Right ventricle myocardium inferior (tissue), 1 donor: ENCODE data around the gene TTLL4. TPM values are rescaled to one million over a fixed set of nuclear protein-coding genes. Genes with fewer than 3 reads are reported as not detected.
A peak's percentile ranks its signal among the peaks of the same experiment; 100 is the strongest.
"Not testable (repeated sequence)": the region's sequence is repeated elsewhere in the genome, so short reads cannot be mapped to it uniquely, and the experiment has no call there.

ENCODE experiments used
- ATAC-seq: fragments of 200-7000 bp; cut with Tn5 transposase; one replicate; pipeline ENCODE4 v1.9.1; 2020; ENCODE audit warnings: mild to moderate bottlenecking, moderate library complexity
- DNase-seq: peaks from one replicate; pipeline ENCODE4 v3.0.0; 2021; ENCODE audit errors: missing footprints
- intact Hi-C: fragments of 100-400 bp; cut with DNase I; formaldehyde crosslinking; loops from one replicate; pipeline ENCODE4 v1.11.0; 2022
- total RNA-seq: library from RNA; stranded (reverse); fragmentation: NEBNext Ultra II Directional; extraction: Animal tissue kit (Norgen Biotek cat#: 25700); gene quantifications from one replicate; pipeline ENCODE4 v1.2.1, GENCODE V29; 2021
- donor health status: DM: no; HTN: yes; CAD: no; lungs with severe emphysema.

Gene TTLL4
- total RNA-seq, 1 donor from 2014 or later, result 8.4 TPM

- ATAC-seq, DNase-seq, intact Hi-C loops: not testable (repeated sequence)
Observed at GRCh38 chr2:218772759-218773158, 62.1 kb downstream of the TTLL4 start.

- DNase-seq (no peak), ATAC-seq (no peak)
- intact Hi-C loops, result no loop called here
Observed at GRCh38 chr2:218773881-218774280, 63.2 kb downstream of the TTLL4 start.

GRCh38 chr2:218776488-218776887 is 65.9 kb downstream of the TTLL4 start:
- intact Hi-C loops, result no loop called here
- ATAC-seq, result no peak

GRCh38 chr2:218777276-218777990 is 66.8 kb downstream of the TTLL4 start:
- no peak for ATAC-seq
- intact Hi-C loops, result no loop called here
- no peak for DNase-seq

More at GRCh38 chr2:218776488-218776887, 65.9 kb downstream of the TTLL4 start:
- DNase-seq, result no peak

- intact Hi-C loops, result loop anchor here (5.0 kb wide), 1 partner anchor 68 kb away; the partner anchor contains the start of gene TTLL4
- ATAC-seq (no peak), DNase-seq (no peak)
Observed at GRCh38 chr2:218780046-218780445, 69.4 kb downstream of the TTLL4 start.

GRCh38 chr2:218780851-218781690 is 70.4 kb downstream of the TTLL4 start:
- intact Hi-C loops, result loop anchor here (5.0 kb wide), 1 partner anchor 69 kb away; the partner anchor contains the start of gene TTLL4
- ATAC-seq (no peak), DNase-seq (no peak)

GRCh38 chr2:218781691-218782527 is 71.3 kb downstream of the TTLL4 start, which contains the start of gene CYP27A1:
Gene CYP27A1 (plus strand): TSS chr2:218782147. CDS start chr2:218782183, 36 bp downstream.
- intact Hi-C loops, result loop anchor here (5.0 kb wide), 1 partner anchor 70 kb away; the partner anchor contains the start of gene TTLL4
- peak; percentile 78 for DNase-seq
- peak; percentile 92 for ATAC-seq

- DNase-seq (no peak), ATAC-seq (peak; percentile 20)
- intact Hi-C loops, result loop anchor here (5.0 kb wide), 1 partner anchor 70 kb away; the partner anchor contains the start of gene TTLL4
Observed at GRCh38 chr2:218782528-218782844, 71.9 kb downstream of the TTLL4 start.

- no peak for DNase-seq
- intact Hi-C loops, result loop anchor here (5.0 kb wide), 1 partner anchor 71 kb away; the partner anchor contains the start of gene TTLL4
- ATAC-seq, result peak; percentile 16
Observed at GRCh38 chr2:218783688-218784087, 73.1 kb downstream of the TTLL4 start.

- DNase-seq, result no peak
- ATAC-seq, result no peak
- intact Hi-C loops, result no loop called here
Observed at GRCh38 chr2:218785103-218785502, 74.5 kb downstream of the TTLL4 start.

- DNase-seq, result no peak
- intact Hi-C loops, result no loop called here
Observed at GRCh38 chr2:218786133-218786532, 75.5 kb downstream of the TTLL4 start.

GRCh38 chr2:218788529-218789255 is 78.1 kb downstream of the TTLL4 start:
- no peak for DNase-seq
- intact Hi-C loops, result no loop called here
- ATAC-seq, result peak; percentile 31

More at GRCh38 chr2:218786133-218786532, 75.5 kb downstream of the TTLL4 start:
- no peak for ATAC-seq

- ATAC-seq, result no peak
Observed at GRCh38 chr2:218792433-218792832, 81.8 kb downstream of the TTLL4 start.

GRCh38 chr2:218796691-218797090 is 86.1 kb downstream of the TTLL4 start:
- no peak for DNase-seq
- no peak for ATAC-seq
- intact Hi-C loops, result no loop called here

More at GRCh38 chr2:218792433-218792832, 81.8 kb downstream of the TTLL4 start:
- intact Hi-C loops, result no loop called here
- DNase-seq, result no peak

GRCh38 chr2:218798767-218799504 is 88.3 kb downstream of the TTLL4 start:
- intact Hi-C loops, result no loop called here
- no peak for ATAC-seq
- no peak for DNase-seq

- intact Hi-C loops, result no loop called here
- DNase-seq, result no peak
- ATAC-seq, result no peak
Observed at GRCh38 chr2:218799990-218800389, 89.4 kb downstream of the TTLL4 start.

GRCh38 chr2:218802386-218802994 is 91.9 kb downstream of the TTLL4 start:
- intact Hi-C loops, result no loop called here
- no peak for DNase-seq
- ATAC-seq, result no peak
